ENCODE measurements around the gene MFSD6L. TPM values are rescaled to one million over a fixed set of nuclear protein-coding genes. Genes with fewer than 3 reads are reported as not detected.

Gene MFSD6L
- total RNA-seq, 2 donors from 2014 or later: 0.12 to 1.5 TPM

DNA sequence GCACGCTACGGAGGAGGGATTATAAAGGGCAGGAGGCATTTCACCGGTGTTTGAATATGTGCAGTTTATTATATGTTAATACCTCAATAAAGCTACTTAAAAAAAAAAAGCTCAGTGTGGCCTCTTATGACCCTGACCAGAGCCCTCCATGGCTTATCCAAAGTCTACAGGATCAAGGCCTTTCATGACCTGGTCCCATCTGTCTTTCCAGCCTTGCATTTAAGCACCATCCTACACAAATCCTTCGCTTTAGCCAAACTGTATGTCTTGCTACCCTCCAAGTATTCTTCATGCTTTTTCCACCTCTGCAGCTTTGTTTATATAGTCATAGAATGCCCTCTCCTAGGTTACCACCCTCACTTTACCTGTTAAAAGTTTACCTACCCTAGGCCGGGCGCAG is 6.5 kb downstream of the MFSD6L start:
- Mint-ChIP-seq H3K27ac (peak overlapping the region in 1 of 2 donors; percentile 66), H3K27me3 (peaks cover 0 to 10% of the 10 kb centered on the region in 2 donors), H3K4me3 (no peak overlapping the region), H3K9me3 (peaks cover 7% of the 10 kb centered on the region), H3K4me1 (ENCODE audit: low read depth in 2 of 2) (peaks cover 11 to 16% of the 10 kb centered on the region in 2 donors), H3K36me3 (peaks cover 4% of the 10 kb centered on the region)
- no peak for DNase-seq (ENCODE audit: low spot score)
- no peak for ATAC-seq

DNA sequence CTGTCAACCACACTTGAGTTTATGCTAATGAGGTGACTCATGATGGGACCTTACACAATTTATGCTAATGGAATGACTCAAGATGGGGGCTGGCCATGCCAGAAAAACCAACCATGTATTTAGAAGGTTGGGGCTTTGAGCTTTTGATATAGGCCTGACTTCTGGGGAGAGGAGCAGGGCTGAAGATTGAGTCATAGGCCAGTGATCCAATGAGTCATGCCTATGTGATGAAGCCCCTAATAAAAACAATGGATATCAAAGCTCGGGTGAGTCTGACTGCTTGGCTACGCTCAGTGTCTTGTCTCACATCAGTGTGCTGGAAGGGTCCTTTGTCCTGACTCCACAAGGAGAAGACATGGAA is 7.3 kb downstream of the MFSD6L start:
- Mint-ChIP-seq H3K9me3 (peaks cover 7% of the 10 kb centered on the region), H3K4me3 (no peak overlapping the region), H3K4me1 (ENCODE audit: low read depth in 2 of 2) (peaks cover 11 to 16% of the 10 kb centered on the region in 2 donors), H3K27me3 (peaks cover 0 to 11% of the 10 kb centered on the region in 2 donors), H3K27ac (peak overlapping the region in 1 of 2 donors; percentile 66), H3K36me3 (peaks cover 4% of the 10 kb centered on the region)
- DNase-seq (ENCODE audit: low spot score) (no peak), ATAC-seq (peak; percentile 85 to 87)

DNA sequence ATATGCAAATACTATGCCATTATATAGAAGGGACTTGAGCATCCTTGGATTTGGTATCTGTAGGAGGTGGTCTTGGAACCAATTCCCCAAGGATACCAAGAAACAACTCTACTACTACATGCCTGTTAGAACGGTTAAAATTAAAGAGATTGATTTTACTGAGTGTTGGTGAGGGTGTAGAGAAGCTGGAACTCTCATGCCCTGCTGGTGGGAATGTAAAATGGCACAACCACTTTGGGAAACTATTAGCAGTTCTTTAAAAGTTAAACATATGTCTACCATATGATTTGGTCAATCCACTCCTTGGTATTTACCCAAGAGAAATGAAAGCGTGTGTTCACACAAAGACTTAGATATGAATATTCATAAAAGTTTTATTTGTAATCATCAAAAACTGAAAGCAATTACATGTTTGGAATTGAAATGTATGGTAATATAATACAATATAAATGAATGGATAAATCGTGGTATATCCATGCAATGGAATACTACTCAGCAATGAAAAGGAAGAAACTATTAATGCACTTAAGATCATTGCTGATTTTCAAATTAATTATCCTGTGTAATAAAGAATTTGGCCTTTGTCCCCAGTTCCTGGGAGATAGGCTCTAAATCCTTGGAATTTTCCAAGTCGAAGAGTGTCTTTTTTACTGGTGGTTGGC is 7.8 kb downstream of the MFSD6L start:
- H3K4me3 Mint-ChIP-seq: no peak overlapping the region
- DNase-seq (ENCODE audit: low spot score) (no peak), ATAC-seq (no peak)
- H3K27ac Mint-ChIP-seq: peak overlapping the region in 1 of 2 donors; percentile 66
- peaks cover 4% of the 10 kb centered on the region for H3K36me3 Mint-ChIP-seq
- H3K9me3 Mint-ChIP-seq: peaks cover 7% of the 10 kb centered on the region
- H3K27me3 Mint-ChIP-seq: peaks cover 0 to 11% of the 10 kb centered on the region in 2 donors
- peaks cover 11 to 16% of the 10 kb centered on the region in 2 donors for H3K4me1 Mint-ChIP-seq (ENCODE audit: low read depth in 2 of 2)

DNA sequence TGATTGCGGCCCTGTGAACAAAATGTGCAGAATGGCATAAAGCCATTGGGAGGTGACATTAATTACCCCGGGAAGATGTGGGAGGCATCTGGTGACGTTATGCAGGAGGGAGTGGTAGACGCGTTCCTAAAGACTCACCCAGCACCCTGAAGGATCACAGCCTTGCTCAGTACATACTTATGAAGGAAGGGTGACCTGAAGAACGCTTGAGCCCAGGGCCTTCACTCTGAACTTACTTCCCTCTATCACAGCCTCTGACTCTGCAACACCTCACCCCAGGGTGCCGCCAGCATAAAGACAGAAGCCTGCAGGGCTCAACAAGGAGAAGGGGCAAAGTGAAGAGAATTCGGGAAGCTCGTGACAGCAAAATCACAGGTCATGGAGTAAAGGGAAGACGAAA is 9.4 kb downstream of the MFSD6L start:
- Mint-ChIP-seq H3K4me1 (ENCODE audit: low read depth in 2 of 2) (peaks cover 11 to 16% of the 10 kb centered on the region in 2 donors), H3K9me3 (peaks cover 7% of the 10 kb centered on the region), H3K36me3 (peaks cover 4% of the 10 kb centered on the region), H3K27me3 (peaks cover 0 to 11% of the 10 kb centered on the region in 2 donors), H3K27ac (peak overlapping the region in 1 of 2 donors; percentile 40), H3K4me3 (no peak overlapping the region)
- ATAC-seq (no peak), DNase-seq (ENCODE audit: low spot score) (no peak)

DNA sequence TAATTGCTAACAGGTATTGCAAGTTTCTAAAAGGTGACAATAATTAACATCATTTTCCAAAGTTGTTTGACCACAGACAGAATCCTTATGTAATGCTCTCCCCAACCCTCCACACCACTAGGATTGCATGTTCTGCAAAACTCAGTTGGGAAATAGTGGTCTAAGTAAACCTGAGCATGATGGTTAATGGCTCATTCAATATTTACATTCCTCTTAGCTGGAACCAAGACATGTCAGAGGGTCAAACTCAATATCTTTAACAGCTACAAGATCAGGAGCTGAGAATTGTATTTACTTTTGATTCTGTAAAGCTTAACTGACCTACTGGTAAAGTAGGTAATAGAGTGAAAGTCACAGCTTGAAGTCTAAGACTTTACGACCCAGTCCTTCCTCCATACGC is 10.2 kb downstream of the MFSD6L start:
- Mint-ChIP-seq H3K27me3 (peaks cover 0 to 11% of the 10 kb centered on the region in 2 donors), H3K36me3 (peaks cover 4% of the 10 kb centered on the region), H3K4me1 (ENCODE audit: low read depth in 2 of 2) (peaks cover 11 to 16% of the 10 kb centered on the region in 2 donors), H3K4me3 (no peak overlapping the region), H3K27ac (no peak overlapping the region), H3K9me3 (peaks cover 7% of the 10 kb centered on the region)
- no peak for DNase-seq (ENCODE audit: low spot score)
- no peak for ATAC-seq

DNA sequence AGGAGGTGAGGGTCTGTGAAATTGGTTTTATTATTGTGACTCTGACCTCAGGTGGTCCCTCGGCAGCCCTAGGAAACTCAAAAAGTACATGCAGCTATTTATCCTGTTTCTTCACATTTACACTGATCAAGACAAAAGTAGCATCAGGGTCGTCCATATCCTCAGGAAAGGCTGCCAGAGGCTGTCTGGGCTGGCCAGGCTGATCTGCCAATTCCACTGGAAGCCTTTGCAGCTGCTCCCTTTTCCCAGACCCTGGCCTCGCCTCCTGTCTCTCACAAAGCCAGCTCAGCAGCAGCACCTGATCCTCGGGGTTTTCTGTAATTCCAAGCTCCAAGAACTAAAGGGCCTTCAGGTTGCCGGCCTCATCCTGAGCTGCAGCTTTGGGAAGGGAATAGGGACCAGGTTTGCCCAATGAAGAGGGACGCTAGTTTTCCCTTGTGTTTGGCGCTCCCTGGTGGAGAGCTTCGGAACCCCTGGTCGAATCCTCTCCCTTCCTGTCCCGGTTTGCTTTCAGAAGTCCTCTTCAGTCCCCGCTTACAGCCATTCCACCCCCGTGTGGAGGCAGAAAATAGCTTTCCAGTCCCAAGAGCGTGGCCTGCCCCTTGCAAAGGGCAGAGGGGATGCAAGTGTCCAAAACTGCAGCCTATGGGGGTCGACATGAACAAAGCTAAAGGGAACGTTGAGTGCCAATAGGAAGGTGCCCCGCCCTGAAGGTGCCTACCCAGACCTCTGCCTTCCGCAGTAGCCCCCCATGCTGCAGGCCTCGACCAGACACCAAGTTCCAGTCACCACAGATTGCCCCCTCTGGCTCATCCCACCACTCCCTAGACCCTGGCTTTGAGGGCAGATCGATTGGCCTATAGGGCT is 13.4 kb downstream of the MFSD6L start:
- Mint-ChIP-seq H3K36me3 (no peaks in the 10 kb centered on the region), H3K4me3 (no peak overlapping the region), H3K9me3 (no peaks in the 10 kb centered on the region), H3K27ac (no peak overlapping the region), H3K27me3 (peaks cover 0 to 9% of the 10 kb centered on the region in 2 donors), H3K4me1 (ENCODE audit: low read depth in 2 of 2) (peaks cover 6% of the 10 kb centered on the region in 2 donors)
- ATAC-seq: peak in 1 of 2 donors; percentile 65
- no peak for DNase-seq (ENCODE audit: low spot score)

DNA sequence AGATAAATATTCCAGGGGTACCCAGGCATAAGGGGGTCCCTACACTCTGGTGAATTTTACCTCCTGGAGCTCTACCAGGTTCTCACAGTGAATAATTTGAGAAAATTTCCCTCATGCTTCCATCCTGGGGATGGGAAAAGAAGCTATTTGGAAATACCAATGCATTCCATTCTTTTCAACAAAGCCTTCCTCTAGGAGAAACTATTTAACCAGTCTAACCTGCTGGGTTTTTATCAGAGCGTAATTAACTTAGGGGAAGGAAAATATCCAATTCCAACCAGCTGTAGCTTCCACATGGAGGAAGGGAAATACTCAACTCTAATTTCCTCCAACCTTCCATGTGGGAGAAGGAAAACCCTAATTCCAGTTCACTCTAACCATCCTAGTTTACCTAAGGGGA is 17.0 kb downstream of the MFSD6L start:
- no peaks in the 10 kb centered on the region for H3K4me1 Mint-ChIP-seq (ENCODE audit: low read depth in 2 of 2)
- no peak overlapping the region for H3K4me3 Mint-ChIP-seq
- peaks cover 10 to 19% of the 10 kb centered on the region in 2 donors for H3K27me3 Mint-ChIP-seq
- ATAC-seq (no peak), DNase-seq (ENCODE audit: low spot score) (no peak)
- no peaks in the 10 kb centered on the region for H3K9me3 Mint-ChIP-seq
- H3K27ac Mint-ChIP-seq: no peak overlapping the region
- H3K36me3 Mint-ChIP-seq: no peaks in the 10 kb centered on the region

DNA sequence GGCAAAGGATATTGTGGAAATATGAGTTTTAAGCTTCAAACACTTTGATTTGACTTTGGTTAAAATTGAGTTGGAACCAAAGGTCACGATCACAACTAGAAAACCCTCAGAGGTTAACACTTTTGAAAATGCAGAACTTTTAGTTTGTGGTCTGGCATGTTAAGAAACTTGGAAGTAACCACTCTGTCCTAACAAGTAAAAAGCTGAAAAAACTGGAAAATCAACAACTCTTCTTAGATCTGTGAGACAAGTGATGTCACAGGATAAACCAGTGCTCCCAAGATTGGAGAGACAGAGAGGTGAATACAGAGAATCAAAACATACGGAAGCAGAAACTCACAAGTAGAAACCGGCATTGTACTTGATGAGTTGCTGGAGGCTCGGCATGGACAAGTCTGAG is 17.4 kb downstream of the MFSD6L start:
- no peaks in the 10 kb centered on the region for H3K4me1 Mint-ChIP-seq (ENCODE audit: low read depth in 2 of 2)
- peaks cover 14 to 23% of the 10 kb centered on the region in 2 donors for H3K27me3 Mint-ChIP-seq
- H3K36me3 Mint-ChIP-seq: no peaks in the 10 kb centered on the region
- no peaks in the 10 kb centered on the region for H3K9me3 Mint-ChIP-seq
- H3K4me3 Mint-ChIP-seq: no peak overlapping the region
- DNase-seq (ENCODE audit: low spot score) (no peak), ATAC-seq (no peak)
- H3K27ac Mint-ChIP-seq: no peak overlapping the region

DNA sequence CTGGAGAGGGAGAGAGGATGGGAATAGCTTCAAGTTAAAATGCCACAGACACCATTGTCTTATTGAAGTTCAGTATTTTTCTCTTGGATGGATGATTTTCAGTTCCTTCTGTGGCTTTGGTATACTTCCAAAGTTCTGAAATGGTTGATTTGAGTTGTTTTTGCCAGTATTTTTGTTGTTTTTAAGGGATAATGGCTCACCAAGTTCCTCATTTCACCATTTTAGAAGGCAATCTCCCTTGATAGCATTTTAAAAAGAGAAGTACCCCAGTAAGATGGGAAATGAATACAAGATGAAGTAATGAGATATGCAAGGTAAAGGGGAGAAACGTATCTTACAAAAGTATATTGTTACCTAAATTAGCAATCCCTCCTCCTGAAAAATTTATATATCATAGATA is 22.3 kb downstream of the MFSD6L start:
- Mint-ChIP-seq H3K27ac (no peak overlapping the region), H3K4me1 (ENCODE audit: low read depth in 2 of 2) (no peaks in the 10 kb centered on the region), H3K4me3 (no peak overlapping the region), H3K27me3 (peaks cover 32 to 33% of the 10 kb centered on the region in 2 donors), H3K36me3 (peaks cover 11% of the 10 kb centered on the region), H3K9me3 (no peaks in the 10 kb centered on the region)
- ATAC-seq: no peak
- DNase-seq (ENCODE audit: low spot score): no peak

DNA sequence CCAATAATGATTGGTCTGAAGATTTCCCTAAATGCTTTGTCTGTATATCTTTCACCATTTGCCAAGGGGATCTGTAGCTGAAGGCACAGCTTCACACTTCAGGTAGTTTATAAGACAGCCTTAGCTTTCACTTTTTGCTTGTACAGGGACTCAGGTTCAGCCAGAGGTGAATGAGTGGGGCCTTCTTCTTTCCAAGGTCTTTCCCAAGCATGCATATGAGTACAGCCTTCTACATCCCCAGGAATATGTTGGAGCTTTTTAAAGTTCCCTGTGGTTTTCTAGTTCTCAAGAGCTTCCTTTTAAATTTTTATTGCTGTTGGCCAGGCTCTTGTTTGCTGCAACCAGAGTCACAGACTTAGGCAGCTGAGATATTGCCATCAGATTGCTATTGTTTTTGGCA is 22.9 kb downstream of the MFSD6L start:
- Mint-ChIP-seq H3K27ac (no peak overlapping the region), H3K4me3 (no peak overlapping the region), H3K36me3 (peaks cover 11% of the 10 kb centered on the region), H3K4me1 (ENCODE audit: low read depth in 2 of 2) (no peaks in the 10 kb centered on the region), H3K27me3 (peaks cover 32 to 33% of the 10 kb centered on the region in 2 donors), H3K9me3 (no peaks in the 10 kb centered on the region)
- no peak for DNase-seq (ENCODE audit: low spot score)
- no peak for ATAC-seq

DNA sequence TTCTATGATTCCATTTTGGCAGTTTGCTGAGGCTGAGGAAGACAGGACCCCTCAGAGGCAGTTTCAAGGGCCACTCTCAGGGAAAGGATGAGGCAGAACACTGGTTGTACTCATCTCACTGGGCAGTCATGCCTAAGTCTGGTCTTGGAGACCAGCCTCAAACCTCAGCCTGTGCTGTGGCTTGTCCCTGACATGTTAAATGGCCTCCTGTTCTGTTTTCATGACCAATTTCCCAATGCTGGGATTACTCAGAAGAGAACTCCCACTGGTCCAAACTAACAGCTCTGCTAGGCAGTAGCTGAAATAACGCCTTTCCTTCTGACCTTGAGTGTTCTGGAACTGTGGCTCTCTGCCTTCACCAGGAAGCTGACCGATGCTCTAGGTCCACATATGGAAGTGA is 32.4 kb downstream of the MFSD6L start:
- Mint-ChIP-seq H3K27ac (no peak overlapping the region), H3K4me1 (ENCODE audit: low read depth in 2 of 2) (peaks cover 4% of the 10 kb centered on the region in 2 donors), H3K36me3 (no peaks in the 10 kb centered on the region), H3K27me3 (peaks cover 17 to 21% of the 10 kb centered on the region in 2 donors), H3K9me3 (no peaks in the 10 kb centered on the region), H3K4me3 (no peak overlapping the region)
- DNase-seq (ENCODE audit: low spot score) (no peak), ATAC-seq (no peak)

DNA sequence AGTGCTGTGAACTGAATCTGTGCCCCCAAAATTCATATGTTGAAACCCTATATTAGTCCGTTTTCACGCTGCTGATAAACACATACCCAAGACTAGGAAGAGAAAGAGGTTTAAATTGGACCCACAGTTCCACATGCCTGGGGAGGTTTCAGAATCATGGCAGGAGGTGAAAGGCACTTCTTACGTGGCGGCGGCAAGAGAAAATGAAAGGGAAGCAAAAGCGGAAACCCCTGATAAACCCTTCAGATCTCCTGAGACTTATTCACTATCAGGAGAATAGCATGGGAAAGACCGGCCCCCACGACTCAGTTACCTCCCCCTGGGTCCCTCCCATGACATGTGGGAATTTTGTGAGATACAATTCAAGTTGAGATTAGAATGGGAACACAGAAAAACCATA is 37.2 kb downstream of the MFSD6L start:
- no peak overlapping the region for H3K4me3 Mint-ChIP-seq
- H3K4me1 Mint-ChIP-seq (ENCODE audit: low read depth in 2 of 2): peaks cover 4% of the 10 kb centered on the region in 2 donors
- H3K27me3 Mint-ChIP-seq: peaks cover 18 to 26% of the 10 kb centered on the region in 2 donors
- no peak overlapping the region for H3K27ac Mint-ChIP-seq
- DNase-seq (ENCODE audit: low spot score) (no peak), ATAC-seq (no peak)
- no peaks in the 10 kb centered on the region for H3K9me3 Mint-ChIP-seq
- H3K36me3 Mint-ChIP-seq: no peaks in the 10 kb centered on the region

DNA sequence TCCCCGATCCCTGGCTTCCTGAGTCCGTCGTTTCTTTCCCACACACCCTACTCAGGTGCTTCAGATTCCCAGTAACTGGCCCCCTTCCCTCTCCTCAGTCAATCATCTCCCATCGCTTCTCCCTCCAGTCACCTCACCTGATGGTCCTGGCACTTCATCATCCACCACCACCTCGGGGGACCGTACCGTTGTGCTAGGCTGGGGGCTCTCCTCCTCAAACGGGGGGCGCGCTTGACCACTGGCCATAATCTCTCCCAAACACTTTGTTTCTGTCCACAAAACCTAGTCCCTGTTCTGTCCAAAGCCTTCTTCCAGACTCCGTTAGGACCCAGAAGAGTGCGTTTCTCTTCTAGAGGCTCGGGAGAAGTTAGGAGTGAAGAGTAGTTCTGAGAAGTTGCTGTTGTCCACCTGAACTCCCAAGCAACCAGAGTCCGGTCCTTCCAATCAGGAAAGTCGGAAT is 41.0 kb downstream of the MFSD6L start, which contains the start of gene SPDYE4:
SPDYE4 (minus strand) TSS at position 410 of the 460 bp plus-strand sequence; CDS start at position 246, 164 bp downstream.
- peak within 1 kb of the TSS in 1 of 2 donors; percentile 36 for H3K27ac Mint-ChIP-seq
- peaks cover 33 to 39% of the 10 kb centered on the region in 2 donors for H3K27me3 Mint-ChIP-seq
- H3K4me1 Mint-ChIP-seq (ENCODE audit: low read depth in 2 of 2): no peaks in the 10 kb centered on the region
- no peaks in the 10 kb centered on the region for H3K9me3 Mint-ChIP-seq
- no peak for ATAC-seq
- H3K4me3 Mint-ChIP-seq: no peak within 1 kb of the TSS
- no peak for DNase-seq (ENCODE audit: low spot score)
- H3K36me3 Mint-ChIP-seq: no peaks in the 10 kb centered on the region

DNA sequence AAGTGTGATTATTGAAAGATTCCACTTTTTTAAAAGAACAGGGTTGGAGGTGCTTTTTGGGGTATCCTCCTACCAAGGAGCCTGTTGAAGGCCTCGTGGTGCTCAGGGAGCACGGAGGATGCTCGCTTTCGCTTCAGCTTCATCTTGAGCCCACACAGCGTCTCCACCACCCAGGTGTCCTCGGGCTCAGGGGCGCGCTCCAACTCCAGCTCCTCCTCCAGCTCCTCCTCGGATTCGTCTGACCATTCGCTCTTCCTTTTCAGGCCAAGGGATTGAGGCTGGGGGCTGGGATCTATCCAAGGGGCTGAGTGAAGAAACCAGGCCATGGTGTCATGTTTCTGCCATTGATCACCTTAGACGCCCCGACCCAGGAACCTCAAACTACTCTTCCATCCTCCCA is 42.0 kb downstream of the MFSD6L start:
- no peak for DNase-seq (ENCODE audit: low spot score)
- no peak overlapping the region for H3K4me3 Mint-ChIP-seq
- no peaks in the 10 kb centered on the region for H3K36me3 Mint-ChIP-seq
- no peaks in the 10 kb centered on the region for H3K9me3 Mint-ChIP-seq
- H3K27me3 Mint-ChIP-seq: peaks cover 34 to 39% of the 10 kb centered on the region in 2 donors
- H3K4me1 Mint-ChIP-seq (ENCODE audit: low read depth in 2 of 2): no peaks in the 10 kb centered on the region
- H3K27ac Mint-ChIP-seq: peak overlapping the region in 1 of 2 donors; percentile 36
- no peak for ATAC-seq

Data from natural killer cell treated with Interleukin-12 subunit alpha and Interleukin-12 subunit beta and Interleukin-15 and Interleukin-18, amount 100 ng/mL, for 72 hours (primary cell).